WERI-Rb-1 (cell line): Measurements from ENCODE around the gene RAC2.
A peak's percentile ranks its signal among the peaks of the same experiment; 100 is the strongest.

Experiments used
- DNase-seq: peaks from one replicate; pipeline ENCODE4 v3.0.0-alpha.2; 2020
- H3K27ac ChIP-seq: fragments of 250-450 bp; sonication (Bioruptor Pico); 2 replicates; pipeline ENCODE4 v1.5.1; 2020; ENCODE audit warnings: mild to moderate bottlenecking, moderate library complexity
- H3K27me3 ChIP-seq: fragments of 250-450 bp; sonication (Bioruptor Pico); 2 replicates; pipeline ENCODE4 v1.5.1; 2021; ENCODE audit warnings: mild to moderate bottlenecking, low read depth, moderate library complexity; ENCODE audit not compliant: insufficient read depth, severe bottlenecking
- H3K36me3 ChIP-seq: fragments of 250-450 bp; sonication (Bioruptor Pico); 2 replicates; pipeline ENCODE4 v1.5.1; 2020; ENCODE audit warnings: mild to moderate bottlenecking, moderate library complexity
- H3K4me3 ChIP-seq: 2 replicates; pipeline ENCODE4 v1.5.1; 2011; ENCODE audit warnings: low read depth, mild to moderate bottlenecking, control low read depth, low read length
- H3K9me3 ChIP-seq: fragments of 250-450 bp; sonication (Bioruptor Pico); 2 replicates; pipeline ENCODE4 v1.5.1; 2021; ENCODE audit warnings: mild to moderate bottlenecking, moderate library complexity; ENCODE audit not compliant: severe bottlenecking
- TF ChIP-seq, protein P1 (sequence below): IDR thresholded peaks from 2 replicates; pipeline ENCODE4 v1.5.1; 2011; ENCODE audit warnings: low read depth, mild to moderate bottlenecking, control low read depth, inconsistent platforms, low read length

The RAC2 gene

DNA sequence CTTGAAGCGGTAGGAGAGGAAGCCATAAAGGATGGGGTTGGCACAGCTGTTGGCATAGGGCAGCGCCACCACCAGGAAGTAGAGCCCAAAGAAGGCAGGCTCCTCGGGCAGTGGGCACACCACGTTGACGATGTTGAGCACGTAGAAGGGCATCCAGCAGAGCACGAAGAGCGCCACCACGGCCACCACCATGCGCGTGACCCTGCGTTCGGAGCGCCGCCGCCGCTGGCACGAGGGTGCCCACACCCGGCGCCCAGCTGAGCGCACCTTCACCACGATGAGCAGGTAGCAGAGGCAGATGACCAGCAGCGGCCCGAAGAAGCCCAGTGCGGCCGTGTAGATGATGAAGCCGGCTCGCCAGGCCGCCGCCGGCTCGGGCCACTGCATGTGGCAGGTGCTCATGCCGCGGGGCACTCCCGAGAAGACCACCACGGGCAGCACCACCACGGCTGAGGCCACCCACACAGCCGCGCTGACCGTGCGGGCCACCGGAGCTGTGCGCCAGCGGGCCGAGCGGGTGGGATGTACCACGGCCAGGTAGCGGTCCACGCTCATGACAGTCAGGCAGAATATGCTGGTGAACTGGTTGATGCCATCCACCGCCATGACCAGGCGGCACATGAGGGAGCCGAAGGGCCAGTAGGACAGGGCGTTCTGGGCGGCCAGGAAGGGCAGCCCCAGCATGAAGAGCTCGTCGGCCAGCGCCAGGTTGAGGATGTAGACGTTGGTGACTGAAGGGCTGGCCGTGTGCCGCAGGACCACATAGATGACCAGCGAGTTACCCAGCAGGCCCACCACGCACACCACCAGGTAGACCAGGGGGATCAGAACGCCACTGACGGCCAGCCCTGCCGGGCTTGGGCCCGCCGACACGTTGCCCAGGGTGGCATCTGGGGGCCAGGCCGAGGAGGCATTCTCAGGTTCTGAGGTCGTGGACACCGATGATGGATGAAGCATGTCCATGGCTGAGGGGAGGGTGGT is 36.9 kb downstream of the RAC2 start:
- no peaks in the 10 kb centered on the region for H3K9me3 ChIP-seq
- TF ChIP-seq, protein P1, sequence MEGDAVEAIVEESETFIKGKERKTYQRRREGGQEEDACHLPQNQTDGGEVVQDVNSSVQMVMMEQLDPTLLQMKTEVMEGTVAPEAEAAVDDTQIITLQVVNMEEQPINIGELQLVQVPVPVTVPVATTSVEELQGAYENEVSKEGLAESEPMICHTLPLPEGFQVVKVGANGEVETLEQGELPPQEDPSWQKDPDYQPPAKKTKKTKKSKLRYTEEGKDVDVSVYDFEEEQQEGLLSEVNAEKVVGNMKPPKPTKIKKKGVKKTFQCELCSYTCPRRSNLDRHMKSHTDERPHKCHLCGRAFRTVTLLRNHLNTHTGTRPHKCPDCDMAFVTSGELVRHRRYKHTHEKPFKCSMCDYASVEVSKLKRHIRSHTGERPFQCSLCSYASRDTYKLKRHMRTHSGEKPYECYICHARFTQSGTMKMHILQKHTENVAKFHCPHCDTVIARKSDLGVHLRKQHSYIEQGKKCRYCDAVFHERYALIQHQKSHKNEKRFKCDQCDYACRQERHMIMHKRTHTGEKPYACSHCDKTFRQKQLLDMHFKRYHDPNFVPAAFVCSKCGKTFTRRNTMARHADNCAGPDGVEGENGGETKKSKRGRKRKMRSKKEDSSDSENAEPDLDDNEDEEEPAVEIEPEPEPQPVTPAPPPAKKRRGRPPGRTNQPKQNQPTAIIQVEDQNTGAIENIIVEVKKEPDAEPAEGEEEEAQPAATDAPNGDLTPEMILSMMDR: no peak
- no peaks in the 10 kb centered on the region for H3K27me3 ChIP-seq
- H3K4me3 ChIP-seq: no peak overlapping the region
- no peak for DNase-seq
- no peaks in the 10 kb centered on the region for H3K36me3 ChIP-seq
- H3K27ac ChIP-seq: no peak overlapping the region

DNA sequence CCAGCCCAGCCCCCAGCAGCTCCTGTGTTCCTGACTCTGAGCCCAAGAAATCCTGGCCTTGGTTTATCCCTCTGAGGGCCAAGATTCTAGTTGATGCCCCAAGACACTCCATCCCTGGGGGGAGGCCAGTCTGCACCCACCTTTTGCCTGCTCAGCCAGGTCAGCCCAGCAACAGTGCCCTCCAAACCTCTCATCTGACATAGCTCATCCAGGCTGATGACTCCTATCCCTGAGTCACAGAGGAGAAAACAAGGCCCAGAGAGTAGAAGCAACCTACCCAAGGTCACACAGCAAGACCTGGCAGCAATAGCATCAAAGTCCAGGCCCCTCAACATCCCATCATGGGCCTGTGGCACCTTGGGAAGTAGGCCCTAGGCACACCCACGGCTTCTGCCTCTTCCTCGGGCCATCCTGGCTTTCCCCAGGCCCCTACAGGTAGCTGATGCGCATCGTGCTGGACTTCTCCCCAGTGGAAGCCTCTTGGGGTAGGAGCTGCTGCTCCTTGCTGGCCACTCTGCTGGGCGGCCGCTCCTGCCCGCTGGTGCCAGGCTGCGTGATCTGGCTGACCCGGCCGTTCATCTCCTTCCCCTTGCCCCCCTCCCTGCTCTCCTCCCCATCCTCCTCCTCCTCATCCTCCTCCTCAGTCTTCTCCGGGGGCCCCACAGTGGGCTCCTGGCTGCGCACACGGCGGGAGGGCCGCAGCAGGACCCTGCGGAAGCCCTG is 37.8 kb downstream of the RAC2 start:
- H3K4me3 ChIP-seq: no peak overlapping the region
- H3K27ac ChIP-seq: no peak overlapping the region
- no peaks in the 10 kb centered on the region for H3K36me3 ChIP-seq
- no peaks in the 10 kb centered on the region for H3K9me3 ChIP-seq
- DNase-seq: peak; percentile 4
- no peaks in the 10 kb centered on the region for H3K27me3 ChIP-seq
- TF ChIP-seq, protein P1: no peak

DNA sequence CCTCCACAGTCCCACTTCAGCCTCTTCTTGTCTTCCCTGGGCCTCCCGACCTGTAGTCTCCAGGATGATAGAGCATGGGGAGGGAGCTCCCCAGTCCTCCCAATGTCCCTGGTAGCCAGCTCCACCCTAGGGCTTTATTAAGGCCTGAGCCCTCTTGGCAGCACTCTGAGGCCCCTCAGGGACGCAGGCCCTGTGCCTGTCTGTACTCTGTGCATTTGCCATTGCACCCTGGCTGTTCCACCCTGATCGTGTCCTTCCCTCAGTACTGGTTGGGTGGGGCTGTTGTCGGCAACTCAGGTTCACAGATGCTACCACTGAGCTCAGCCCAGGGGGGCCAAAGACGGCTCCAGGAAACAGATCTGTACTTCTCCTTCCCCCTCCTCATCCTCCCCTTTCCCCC is 39.0 kb downstream of the RAC2 start:
- Histone ChIP-seq H3K36me3 (no peaks in the 10 kb centered on the region), H3K9me3 (no peaks in the 10 kb centered on the region), H3K27me3 (no peaks in the 10 kb centered on the region), H3K4me3 (no peak overlapping the region), H3K27ac (no peak overlapping the region)
- DNase-seq: no peak
- TF ChIP-seq, protein P1: no peak

DNA sequence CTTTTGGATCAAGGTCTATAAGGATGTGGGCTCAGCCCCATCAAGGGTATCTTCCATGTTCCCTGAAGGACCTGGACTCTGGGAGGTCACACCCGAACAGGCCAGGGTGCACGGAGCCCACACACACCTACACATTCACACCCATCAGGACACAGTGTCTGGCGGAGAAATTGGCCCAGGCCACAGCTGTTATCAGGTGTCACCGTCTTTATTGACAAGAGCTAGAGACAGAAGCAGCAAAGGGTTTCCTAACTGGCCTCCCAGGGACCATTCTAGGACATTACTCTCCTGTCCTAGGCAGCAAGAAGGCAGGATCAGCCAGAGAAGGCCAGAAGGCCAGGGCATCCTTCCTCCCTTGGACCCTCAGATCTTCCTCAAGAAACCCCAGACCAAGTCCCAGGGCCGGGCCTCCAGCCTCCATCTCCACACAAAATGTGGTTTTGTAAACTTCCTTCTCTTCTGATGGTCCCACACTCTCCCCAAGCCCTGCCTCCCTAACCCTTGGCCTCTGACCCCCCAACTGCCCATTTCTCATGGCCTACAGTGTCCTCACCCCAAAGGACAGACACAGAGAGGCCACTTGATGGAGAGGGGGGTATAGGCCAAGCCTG is 39.9 kb downstream of the RAC2 start:
- no peak overlapping the region for H3K4me3 ChIP-seq
- no peak for DNase-seq
- H3K27me3 ChIP-seq: no peaks in the 10 kb centered on the region
- no peaks in the 10 kb centered on the region for H3K36me3 ChIP-seq
- TF ChIP-seq, protein P1: no peak
- H3K9me3 ChIP-seq: no peaks in the 10 kb centered on the region
- H3K27ac ChIP-seq: no peak overlapping the region

DNA sequence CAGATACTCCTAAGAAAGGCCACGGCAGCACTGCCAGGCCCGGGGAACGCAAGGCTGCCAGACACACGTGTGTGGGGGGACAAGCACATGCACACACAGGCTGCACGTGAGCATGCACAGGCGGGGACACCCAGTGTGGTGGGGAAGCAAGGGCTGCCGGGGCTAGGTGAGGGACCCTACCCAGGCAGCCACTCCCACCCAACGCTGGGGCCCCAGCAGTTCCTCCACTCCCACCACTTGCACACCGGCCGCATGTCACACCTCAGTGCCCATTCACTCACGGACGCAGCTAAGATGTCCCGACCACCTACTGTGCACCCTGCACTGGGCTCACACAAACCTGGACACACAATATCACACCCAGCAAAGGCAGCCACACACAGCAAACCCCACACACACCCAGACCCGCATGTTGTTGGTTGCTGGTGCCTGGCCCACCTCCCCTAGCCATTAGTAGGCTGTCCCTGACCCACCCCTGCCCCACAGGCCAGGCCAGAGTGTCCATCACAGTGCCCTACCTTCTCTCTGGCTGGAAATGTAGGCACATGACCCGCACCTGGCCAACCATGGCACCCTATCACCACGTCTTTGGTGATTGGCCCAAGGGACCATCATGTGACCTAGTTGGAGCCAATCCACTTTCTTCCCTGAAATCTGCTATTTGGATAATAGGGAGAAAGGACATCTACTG is 40.6 kb downstream of the RAC2 start:
- TF ChIP-seq, protein P1: no peak
- H3K27ac ChIP-seq: no peak overlapping the region

More for the DNA sequence above, 40.6 kb downstream of the RAC2 start:
- Histone ChIP-seq H3K36me3 (no peaks in the 10 kb centered on the region), H3K27me3 (no peaks in the 10 kb centered on the region), H3K9me3 (no peaks in the 10 kb centered on the region), H3K4me3 (no peak overlapping the region)
- DNase-seq: no peak
